ENCODE results near the gene PLXDC2. TPM values are rescaled to one million over a fixed set of nuclear protein-coding genes. Genes with fewer than 3 reads are reported as not detected.

PLXDC2 gene
- polyA plus RNA-seq, 1 of the 3 experiments (the other 2 are of a cell fraction) = 2.5 TPM

GRCh38 chr10:19970256-19970655 is 154.0 kb downstream of the PLXDC2 start:
- Histone ChIP-seq H3K9me3 (no peaks in the 10 kb centered on the region), H3K4me2 (no peak overlapping the region), H3K4me1 (ENCODE audit: control insufficient read depth in 1 of 2, insufficient read depth in 2 of 2, low read depth in 1 of 2, low read length in 1 of 2) (peaks cover 6 to 28% of the 10 kb centered on the region in 2 experiments; a peak in 3 of 4 replicates), H3K9me2 (no peaks in the 10 kb centered on the region), H3K4me3 (ENCODE audit: low read depth in 2 of 2, low read length in 1 of 2) (no peak overlapping the region), H2AFZ (ENCODE audit: low read depth) (no peak overlapping the region), H3K27me3 (ENCODE audit: insufficient read depth) (no peaks in the 10 kb centered on the region), H3K27ac (ENCODE audit: low read depth in 2 of 2, low read length in 1 of 2) (no peak overlapping the region), H3K36me3 (replicated peaks in 1 of 2; ENCODE audit: control insufficient read depth in 1 of 2, insufficient read depth in 2 of 2, low read length in 1 of 2) (no peaks in the 10 kb centered on the region), H3K79me2 (ENCODE audit: insufficient read depth) (no peaks in the 10 kb centered on the region), H3K9ac (no peak overlapping the region), H3F3A (replicated peaks; ENCODE audit: insufficient read depth) (no peaks in the 10 kb centered on the region), H4K20me1 (ENCODE audit: insufficient read depth) (no peaks in the 10 kb centered on the region)
- CTCF ChIA-PET = interaction anchor here (1.0 kb wide), 1 partner anchor 558 kb away, joined by 3 read pairs; no protein-coding TSS in a partner anchor
- POLR2A ChIA-PET = no interaction called here
- WGBS (ENCODE audit: low lambda C conversion rate) = 69% methylated on average over 2 of the region's 2 CpGs
- DNase-seq = no peak
- TF ChIP-seq RFX5 (IDR thresholded peaks at IDR 0.05; ENCODE audit: low read length) (no peak), NFIC (IDR thresholded peaks at IDR 0.05; ENCODE audit: borderline replicate concordance) (no peak), FOXJ3 (CRISPR knock-in tag; IDR thresholded peaks at IDR 0.05) (no peak), MEF2A (IDR thresholded peaks at IDR 0.05; ENCODE audit: borderline replicate concordance, low read depth) (no peak), REST (IDR thresholded peaks at IDR 0.05; ENCODE audit: low read depth, low read length) (no peak), MXI1 (IDR thresholded peaks at IDR 0.05; ENCODE audit: low read depth, low read length) (no peak), NRF1 (IDR thresholded peaks at IDR 0.05; ENCODE audit: low read depth, low read length) (no peak), EP300 (IDR thresholded peaks at IDR 0.05; ENCODE audit: borderline replicate concordance in 1 of 2, low read depth in 1 of 2, low read length in 1 of 2) (no peak), SMC3 (IDR thresholded peaks at IDR 0.05; ENCODE audit: low read depth, low read length) (no peak), FOXM1 (IDR thresholded peaks at IDR 0.05; ENCODE audit: low read depth) (no peak), TEAD4 (IDR thresholded peaks at IDR 0.05; ENCODE audit: borderline replicate concordance, insufficient read depth) (no peak), USF1 (IDR thresholded peaks at IDR 0.05; ENCODE audit: borderline replicate concordance, low read depth) (no peak), GABPA (IDR thresholded peaks at IDR 0.05; ENCODE audit: low read depth) (no peak), USF2 (IDR thresholded peaks at IDR 0.05; ENCODE audit: borderline replicate concordance, low read depth, low read length) (no peak), JUND (IDR thresholded peaks at IDR 0.05) (no peak), CTCF (IDR thresholded peaks at IDR 0.05) (no peak)

Measured in SK-N-SH (cell line).